GM12892 (cell line): ENCODE results near the gene DCDC1.

Source experiments
- POLR2A ChIP-seq: IDR thresholded peaks from 2 replicates; pipeline ENCODE4 v1.6.1; 2011; ENCODE audit warnings: low read depth, low read length, control low read depth
- POLR2AphosphoS5 ChIP-seq: IDR thresholded peaks from 2 replicates; pipeline ENCODE4 v1.6.1; 2011; ENCODE audit warnings: low read depth, low read length, control low read depth
- TAF1 ChIP-seq: IDR thresholded peaks from 2 replicates; pipeline ENCODE4 v1.6.1; 2011; ENCODE audit warnings: low read depth, mild to moderate bottlenecking, control low read depth, low read length, borderline replicate concordance

DNA sequence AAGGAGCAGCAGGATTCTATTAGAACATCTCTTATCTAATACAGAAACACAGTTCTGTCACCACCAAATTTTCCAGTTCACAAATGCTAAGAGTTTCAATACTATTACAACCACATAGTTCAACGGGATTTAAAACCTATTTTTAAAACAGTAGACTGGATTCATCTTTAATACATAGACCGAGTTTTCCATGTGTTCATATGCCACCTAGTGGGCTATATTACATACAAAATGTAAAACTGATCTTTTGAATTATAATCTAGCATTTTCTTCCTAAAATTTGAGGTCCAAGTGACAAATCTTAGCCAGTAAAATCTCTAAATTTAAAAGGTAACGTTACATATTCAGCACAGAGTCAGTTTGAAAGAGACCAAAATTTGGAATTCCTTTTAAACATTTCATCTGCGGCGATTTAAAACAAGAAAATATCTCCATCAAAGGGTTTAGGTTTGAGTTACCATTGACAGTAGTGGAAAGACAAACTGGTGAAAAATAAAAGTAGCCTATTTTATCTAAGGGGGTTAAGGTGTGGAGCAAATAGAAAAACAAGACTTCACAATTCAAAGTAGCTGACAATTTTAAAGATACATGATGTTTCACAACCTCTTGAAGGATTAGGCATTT lies 514.0 kb downstream of the DCDC1 start:
- TF ChIP-seq POLR2AphosphoS5 (no peak), POLR2A (no peak), TAF1 (no peak)
